HAP-1 (cell line): ENCODE measurements around the gene ADAMTS12.

Experiments used
- DNase-seq, 2 experiments: peaks; one replicate each; pipeline ENCODE4 v3.0.0-alpha.2; 2016 to 2020; ENCODE audit warnings: low spot score in 2 of 2
- H3K27me3 ChIP-seq: fragments of 250-450 bp; sonication (Bioruptor Pico); 2 replicates; pipeline ENCODE4 v1.5.1; 2020; ENCODE audit warnings: low read depth, mild to moderate bottlenecking, moderate library complexity
- H3K36me3 ChIP-seq: fragments of 250-450 bp; sonication (Bioruptor Pico); replicated peaks from 2 replicates; pipeline ENCODE4 v1.5.1; 2020; ENCODE audit warnings: mild to moderate bottlenecking
- H3K4me1 ChIP-seq: fragments of 250-450 bp; sonication (Bioruptor Pico); 2 replicates; pipeline ENCODE4 v1.5.1; 2020; ENCODE audit warnings: mild to moderate bottlenecking
- H3K4me3 ChIP-seq: fragments of 250-450 bp; sonication (Bioruptor Pico); 2 replicates; pipeline ENCODE4 v1.5.1; 2020; ENCODE audit warnings: mild to moderate bottlenecking, moderate library complexity
- H3K9me3 ChIP-seq: fragments of 250-450 bp; sonication (Bioruptor Pico); 2 replicates; pipeline ENCODE4 v1.5.1; 2020; ENCODE audit warnings: mild to moderate bottlenecking, moderate library complexity
- in situ Hi-C: fragments of 300-500 bp; cut with MboI; formaldehyde crosslinking; loops from 3 replicates; pipeline ENCODE4 v1.14.3; 2020; ENCODE audit warnings: low sequenced_read_pairs, inconsistent platforms, mixed read lengths

Gene ADAMTS12

GRCh38 chr5:33480876-33481275 is 410.9 kb downstream of the ADAMTS12 start:
- in situ Hi-C loops = no loop called here
- Histone ChIP-seq H3K9me3 (no peaks in the 10 kb centered on the region), H3K36me3 (peaks cover 8% of the 10 kb centered on the region; the same call in 1 of the 2 replicates), H3K4me1 (no peaks in the 10 kb centered on the region), H3K4me3 (no peak overlapping the region), H3K27me3 (no peaks in the 10 kb centered on the region)
- DNase-seq = no peak

GRCh38 chr5:33479311-33479710 is 412.5 kb downstream of the ADAMTS12 start:
- no peaks in the 10 kb centered on the region for H3K9me3 ChIP-seq
- H3K36me3 ChIP-seq = peaks cover 19% of the 10 kb centered on the region
- DNase-seq = no peak
- H3K27me3 ChIP-seq = no peaks in the 10 kb centered on the region
- H3K4me1 ChIP-seq = no peaks in the 10 kb centered on the region
- in situ Hi-C loops = no loop called here
- H3K4me3 ChIP-seq = no peak overlapping the region

DNA sequence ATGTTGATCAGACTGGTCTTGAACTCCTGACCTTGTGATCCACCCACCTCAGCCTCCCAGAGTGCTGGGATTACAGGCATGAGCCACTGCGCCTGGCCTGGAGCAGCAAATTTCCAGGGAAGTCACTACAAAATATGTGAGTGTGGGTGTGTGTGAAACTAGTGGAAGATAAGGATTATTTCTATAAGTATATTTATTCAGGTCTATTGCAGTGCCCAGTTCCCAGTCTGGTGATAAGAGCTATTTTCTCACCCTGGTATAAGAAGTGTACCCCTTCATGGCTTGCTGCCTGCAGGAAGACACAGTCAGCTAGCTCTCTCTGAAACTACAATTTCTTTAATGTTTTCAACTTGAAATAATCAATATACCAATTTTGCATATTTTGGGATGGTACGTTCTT is 414.0 kb downstream of the ADAMTS12 start:
- H3K4me1 ChIP-seq = peaks cover 8% of the 10 kb centered on the region
- no peak for DNase-seq
- H3K4me3 ChIP-seq = no peak overlapping the region
- peaks cover 32% of the 10 kb centered on the region for H3K36me3 ChIP-seq
- H3K27me3 ChIP-seq = no peaks in the 10 kb centered on the region
- in situ Hi-C loops = no loop called here
- no peaks in the 10 kb centered on the region for H3K9me3 ChIP-seq

DNA sequence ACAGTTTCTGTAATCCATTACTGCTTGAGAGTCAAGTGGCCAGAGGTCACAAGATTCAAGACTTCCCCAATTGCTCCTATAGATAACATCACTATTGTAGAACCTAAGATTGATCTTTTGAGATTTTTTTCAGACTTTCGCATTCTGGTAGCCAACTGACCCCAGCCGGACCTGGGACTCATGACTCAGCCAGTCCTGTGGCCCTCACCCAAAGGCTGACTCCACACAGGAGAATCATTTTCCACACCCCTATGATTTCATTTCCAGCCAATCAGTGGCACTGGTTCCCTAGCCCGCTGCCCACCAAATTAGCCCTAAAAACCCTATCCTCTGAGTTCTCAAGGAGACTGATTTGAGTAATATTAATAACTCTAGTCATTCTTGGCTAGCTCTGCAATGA is 414.8 kb downstream of the ADAMTS12 start:
- Histone ChIP-seq H3K27me3 (no peaks in the 10 kb centered on the region), H3K36me3 (peaks cover 39% of the 10 kb centered on the region), H3K4me3 (no peak overlapping the region), H3K4me1 (peaks cover 15% of the 10 kb centered on the region), H3K9me3 (no peaks in the 10 kb centered on the region)
- in situ Hi-C loops = no loop called here
- DNase-seq = no peak

DNA sequence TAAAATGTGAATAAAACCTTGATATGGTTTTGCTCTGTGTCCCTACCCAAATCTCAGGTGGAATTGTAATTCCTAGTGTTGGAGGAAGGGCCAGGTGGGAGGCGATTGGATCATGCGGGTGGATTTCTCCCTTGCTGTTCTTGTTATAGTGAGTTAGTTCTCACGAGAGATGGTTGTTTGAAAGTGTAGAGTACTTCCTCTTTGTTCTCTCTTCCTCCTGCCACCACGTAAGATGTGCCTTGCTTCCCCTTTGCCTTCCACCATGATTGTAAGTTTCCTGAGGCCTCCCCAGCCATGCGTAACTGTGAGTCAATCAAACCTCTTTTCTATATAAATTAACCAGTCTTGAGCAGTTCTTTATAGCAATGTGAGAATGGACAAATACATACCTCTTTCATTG is 416.1 kb downstream of the ADAMTS12 start:
- DNase-seq = no peak
- in situ Hi-C loops = no loop called here
- Histone ChIP-seq H3K36me3 (peaks cover 52% of the 10 kb centered on the region), H3K9me3 (no peaks in the 10 kb centered on the region), H3K4me3 (no peak overlapping the region), H3K4me1 (peaks cover 15% of the 10 kb centered on the region), H3K27me3 (no peaks in the 10 kb centered on the region)

GRCh38 chr5:33474931-33475499 is 416.8 kb downstream of the ADAMTS12 start:
- DNase-seq = no peak
- Histone ChIP-seq H3K36me3 (peaks cover 58% of the 10 kb centered on the region), H3K27me3 (no peaks in the 10 kb centered on the region), H3K4me3 (no peak overlapping the region), H3K4me1 (peaks cover 15% of the 10 kb centered on the region), H3K9me3 (no peaks in the 10 kb centered on the region)
- in situ Hi-C loops = no loop called here

DNA sequence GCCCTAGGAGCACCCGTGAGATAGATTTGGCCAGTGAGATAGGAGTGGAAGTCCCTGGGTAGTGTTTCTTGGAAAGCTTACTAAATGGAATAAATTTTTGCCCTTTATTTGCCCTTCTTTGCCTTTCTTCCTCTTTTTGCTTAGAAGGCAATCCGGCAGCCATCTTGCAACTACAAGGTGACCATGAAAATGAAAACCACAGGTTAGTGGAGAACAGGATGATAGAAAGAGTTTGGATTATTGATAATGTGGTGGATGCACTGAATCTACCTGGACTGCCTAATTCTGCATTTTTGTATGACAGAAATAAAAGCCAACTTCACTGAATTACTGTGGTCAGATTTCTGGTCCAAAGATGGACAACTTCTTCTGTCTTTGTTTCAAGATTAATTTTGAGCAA is 417.8 kb downstream of the ADAMTS12 start:
- in situ Hi-C loops = no loop called here

More for the DNA sequence above, 417.8 kb downstream of the ADAMTS12 start:
- Histone ChIP-seq H3K36me3 (peaks cover 64% of the 10 kb centered on the region), H3K4me3 (no peak overlapping the region), H3K9me3 (no peaks in the 10 kb centered on the region), H3K4me1 (peaks cover 15% of the 10 kb centered on the region), H3K27me3 (no peaks in the 10 kb centered on the region)
- no peak for DNase-seq
